Measurements from ENCODE around the gene APLN. TPM values are rescaled to one million over a fixed set of nuclear protein-coding genes. Genes with fewer than 3 reads are reported as not detected.

The APLN gene
- total and polyA plus RNA-seq, 3 experiments from 2014 or later = 0.11 TPM; not detected in 1

GRCh38 chrX:129641469-129641868, 13.3 kb downstream of the APLN start:
- Mint-ChIP-seq H3K4me1 (peaks cover 4 to 6% (median 5%) of the 10 kb centered on the region in 3 donors), H3K36me3 (no peaks in the 10 kb centered on the region), H3K4me3 (no peak overlapping the region), H3K27me3 (peaks cover 2 to 10% of the 10 kb centered on the region in 2 donors), H3K27ac (no peak overlapping the region), H3K9me3 (peaks cover 0 to 2% (median 0%) of the 10 kb centered on the region in 5 donors)
- POLR2A ChIA-PET = no interaction called here
- Histone ChIP-seq H3K36me3 (ENCODE audit: insufficient read depth, low read length) (no peaks in the 10 kb centered on the region), H3K9me3 (ENCODE audit: low read length) (no peaks in the 10 kb centered on the region), H3K4me1 (ENCODE audit: insufficient read depth, low read length) (no peaks in the 10 kb centered on the region), H3K27me3 (ENCODE audit: insufficient read depth, low read length, poor library complexity, severe bottlenecking) (no peaks in the 10 kb centered on the region), H3K4me3 (ENCODE audit: low read length) (no peak overlapping the region), H3K27ac (ENCODE audit: low read depth, low read length) (no peak overlapping the region)
- DNase-seq = no peak
- CTCF ChIA-PET = interaction anchor here (0.7 to 1.8 kb wide), 3 partner anchors 37 to 419 kb away, joined by 3 to 5 read pairs (median 5); no protein-coding TSS in a partner anchor

GRCh38 chrX:129640737-129641136, 14.0 kb downstream of the APLN start:
- no peak overlapping the region for H3K27ac Mint-ChIP-seq
- no peak for DNase-seq
- peaks cover 0 to 2% (median 0%) of the 10 kb centered on the region in 5 donors for H3K9me3 Mint-ChIP-seq
- no peaks in the 10 kb centered on the region for H3K4me1 ChIP-seq (ENCODE audit: insufficient read depth, low read length)
- H3K9me3 ChIP-seq (ENCODE audit: low read length) = no peaks in the 10 kb centered on the region
- H3K36me3 ChIP-seq (ENCODE audit: insufficient read depth, low read length) = no peaks in the 10 kb centered on the region
- no peaks in the 10 kb centered on the region for H3K27me3 ChIP-seq (ENCODE audit: insufficient read depth, low read length, poor library complexity, severe bottlenecking)
- ChIA-PET CTCF (interaction anchor here (1.4 to 1.8 kb wide), 3 partner anchors 86 to 420 kb away, joined by 5 read pairs; no protein-coding TSS in a partner anchor), POLR2A (no interaction called here)
- no peaks in the 10 kb centered on the region for H3K36me3 Mint-ChIP-seq
- H3K27ac ChIP-seq (ENCODE audit: low read depth, low read length) = no peak overlapping the region
- H3K4me3 Mint-ChIP-seq = no peak overlapping the region
- H3K27me3 Mint-ChIP-seq = peaks cover 2 to 13% of the 10 kb centered on the region in 2 donors
- H3K4me3 ChIP-seq (ENCODE audit: low read length) = no peak overlapping the region
- H3K4me1 Mint-ChIP-seq = peaks cover 4 to 6% (median 5%) of the 10 kb centered on the region in 3 donors

- no peak overlapping the region for H3K4me3 ChIP-seq (ENCODE audit: low read length)
- Mint-ChIP-seq H3K36me3 (no peaks in the 10 kb centered on the region), H3K9me3 (peaks cover 0 to 2% (median 0%) of the 10 kb centered on the region in 5 donors), H3K27me3 (peaks cover 2 to 14% of the 10 kb centered on the region in 2 donors), H3K4me3 (no peak overlapping the region), H3K27ac (peak overlapping the region in 1 of 8 donors; percentile 10), H3K4me1 (peaks cover 4 to 6% (median 5%) of the 10 kb centered on the region in 3 donors)
- DNase-seq = no peak
- H3K27me3 ChIP-seq (ENCODE audit: insufficient read depth, low read length, poor library complexity, severe bottlenecking) = no peaks in the 10 kb centered on the region
- no peaks in the 10 kb centered on the region for H3K9me3 ChIP-seq (ENCODE audit: low read length)
- no peaks in the 10 kb centered on the region for H3K4me1 ChIP-seq (ENCODE audit: insufficient read depth, low read length)
- CTCF ChIA-PET = interaction anchor here (3.6 kb wide), 1 partner anchor 184 kb away, joined by 23 read pairs; no protein-coding TSS in a partner anchor
- POLR2A ChIA-PET = interaction anchor here (0.9 kb wide), 1 partner anchor 293 kb away, joined by 3 read pairs; no protein-coding TSS in a partner anchor
- H3K36me3 ChIP-seq (ENCODE audit: insufficient read depth, low read length) = no peaks in the 10 kb centered on the region
- H3K27ac ChIP-seq (ENCODE audit: low read depth, low read length) = no peak overlapping the region
Observed at GRCh38 chrX:129638917-129639316, 15.8 kb downstream of the APLN start.

- Histone ChIP-seq H3K4me1 (ENCODE audit: insufficient read depth, low read length) (no peaks in the 10 kb centered on the region), H3K9me3 (ENCODE audit: low read length) (no peaks in the 10 kb centered on the region), H3K27me3 (ENCODE audit: insufficient read depth, low read length, poor library complexity, severe bottlenecking) (no peaks in the 10 kb centered on the region), H3K4me3 (ENCODE audit: low read length) (no peak overlapping the region), H3K36me3 (ENCODE audit: insufficient read depth, low read length) (no peaks in the 10 kb centered on the region), H3K27ac (ENCODE audit: low read depth, low read length) (no peak overlapping the region)
- no peak overlapping the region for H3K4me3 Mint-ChIP-seq
- H3K9me3 Mint-ChIP-seq = peaks cover 0 to 2% (median 0%) of the 10 kb centered on the region in 5 donors
- no peaks in the 10 kb centered on the region for H3K36me3 Mint-ChIP-seq
- POLR2A ChIA-PET = no interaction called here
- peak; percentile 58 to 76 (median 61) for DNase-seq
- peaks cover 2 to 11% of the 10 kb centered on the region in 2 donors for H3K27me3 Mint-ChIP-seq
- peaks cover 4 to 6% (median 5%) of the 10 kb centered on the region in 3 donors for H3K4me1 Mint-ChIP-seq
- CTCF ChIA-PET = interaction anchor here (0.6 to 3.6 kb wide), 11 partner anchors 18 to 192 kb away, joined by 3 to 23 read pairs (median 4); partner anchors contain the start of gene APLN
- H3K27ac Mint-ChIP-seq = no peak overlapping the region
Observed at GRCh38 chrX:129637217-129638109, 17.3 kb downstream of the APLN start.

- POLR2A ChIA-PET = no interaction called here
- Histone ChIP-seq H3K4me1 (ENCODE audit: insufficient read depth, low read length) (no peaks in the 10 kb centered on the region), H3K9me3 (ENCODE audit: low read length) (no peaks in the 10 kb centered on the region), H3K4me3 (ENCODE audit: low read length) (no peak overlapping the region), H3K36me3 (ENCODE audit: insufficient read depth, low read length) (no peaks in the 10 kb centered on the region), H3K27ac (ENCODE audit: low read depth, low read length) (no peak overlapping the region), H3K27me3 (ENCODE audit: insufficient read depth, low read length, poor library complexity, severe bottlenecking) (no peaks in the 10 kb centered on the region)
- Mint-ChIP-seq H3K9me3 (no peaks in the 10 kb centered on the region), H3K27me3 (peaks cover 2 to 11% of the 10 kb centered on the region in 2 donors), H3K27ac (no peak overlapping the region), H3K4me3 (no peak overlapping the region), H3K36me3 (no peaks in the 10 kb centered on the region), H3K4me1 (peaks cover 4 to 6% (median 5%) of the 10 kb centered on the region in 3 donors)
- DNase-seq = no peak
- CTCF ChIA-PET = interaction anchor here (0.7 to 3.6 kb wide), 8 partner anchors 13 to 424 kb away, joined by 3 to 23 read pairs (median 5); no protein-coding TSS in a partner anchor
Observed at GRCh38 chrX:129636175-129636681, 18.5 kb downstream of the APLN start.

- Histone ChIP-seq H3K27ac (ENCODE audit: low read depth, low read length) (no peak overlapping the region), H3K4me1 (ENCODE audit: insufficient read depth, low read length) (no peaks in the 10 kb centered on the region), H3K4me3 (ENCODE audit: low read length) (no peak overlapping the region), H3K9me3 (ENCODE audit: low read length) (no peaks in the 10 kb centered on the region), H3K36me3 (ENCODE audit: insufficient read depth, low read length) (no peaks in the 10 kb centered on the region), H3K27me3 (ENCODE audit: insufficient read depth, low read length, poor library complexity, severe bottlenecking) (no peaks in the 10 kb centered on the region)
- ChIA-PET POLR2A (no interaction called here), CTCF (interaction anchor here (1.0 to 1.5 kb wide), 3 partner anchors 25 to 291 kb away, joined by 3 read pairs; no protein-coding TSS in a partner anchor)
- DNase-seq = no peak
- Mint-ChIP-seq H3K27ac (no peak overlapping the region), H3K9me3 (no peaks in the 10 kb centered on the region), H3K4me3 (no peak overlapping the region), H3K4me1 (peaks cover 4 to 6% (median 5%) of the 10 kb centered on the region in 3 donors), H3K27me3 (peaks cover 0 to 11% of the 10 kb centered on the region in 2 donors), H3K36me3 (no peaks in the 10 kb centered on the region)
Observed at GRCh38 chrX:129634541-129634940, 20.2 kb downstream of the APLN start.

- Mint-ChIP-seq H3K36me3 (no peaks in the 10 kb centered on the region), H3K27ac (no peak overlapping the region), H3K9me3 (no peaks in the 10 kb centered on the region), H3K4me1 (peaks cover 2 to 3% (median 3%) of the 10 kb centered on the region in 3 donors), H3K27me3 (peaks cover 0 to 8% of the 10 kb centered on the region in 2 donors), H3K4me3 (no peak overlapping the region)
- CTCF ChIA-PET = no interaction called here
- no peak for DNase-seq
- Histone ChIP-seq H3K4me3 (ENCODE audit: low read length) (no peak overlapping the region), H3K4me1 (ENCODE audit: insufficient read depth, low read length) (no peaks in the 10 kb centered on the region), H3K36me3 (ENCODE audit: insufficient read depth, low read length) (no peaks in the 10 kb centered on the region), H3K27me3 (ENCODE audit: insufficient read depth, low read length, poor library complexity, severe bottlenecking) (no peaks in the 10 kb centered on the region), H3K27ac (ENCODE audit: low read depth, low read length) (no peak overlapping the region), H3K9me3 (ENCODE audit: low read length) (no peaks in the 10 kb centered on the region)
- POLR2A ChIA-PET = no interaction called here
Observed at GRCh38 chrX:129632443-129632842, 22.3 kb downstream of the APLN start.

GRCh38 chrX:129631849-129632248, 22.9 kb downstream of the APLN start:
- no peaks in the 10 kb centered on the region for H3K36me3 ChIP-seq (ENCODE audit: insufficient read depth, low read length)
- no peaks in the 10 kb centered on the region for H3K4me1 ChIP-seq (ENCODE audit: insufficient read depth, low read length)
- H3K27me3 Mint-ChIP-seq = peaks cover 0 to 7% of the 10 kb centered on the region in 2 donors
- no peak for DNase-seq
- ChIA-PET POLR2A (no interaction called here), CTCF (no interaction called here)
- H3K9me3 ChIP-seq (ENCODE audit: low read length) = no peaks in the 10 kb centered on the region
- H3K4me3 Mint-ChIP-seq = no peak overlapping the region
- H3K36me3 Mint-ChIP-seq = no peaks in the 10 kb centered on the region
- no peaks in the 10 kb centered on the region for H3K27me3 ChIP-seq (ENCODE audit: insufficient read depth, low read length, poor library complexity, severe bottlenecking)
- H3K27ac ChIP-seq (ENCODE audit: low read depth, low read length) = no peak overlapping the region
- H3K4me3 ChIP-seq (ENCODE audit: low read length) = no peak overlapping the region
- peak overlapping the region in 1 of 8 donors; percentile 42 for H3K27ac Mint-ChIP-seq
- H3K4me1 Mint-ChIP-seq = no peaks in the 10 kb centered on the region
- H3K9me3 Mint-ChIP-seq = no peaks in the 10 kb centered on the region
